NCI-H510A (cell line): ENCODE results near the gene CX3CL1.
"Not testable (repeated sequence)": the region's sequence is repeated elsewhere in the genome, so short reads cannot be mapped to it uniquely, and the experiment has no call there.

Experiments used
- DNase-seq: peaks from one replicate; lab custom pipeline; 2025; lab: John Stamatoyannopoulos, UW

Gene CX3CL1

DNA sequence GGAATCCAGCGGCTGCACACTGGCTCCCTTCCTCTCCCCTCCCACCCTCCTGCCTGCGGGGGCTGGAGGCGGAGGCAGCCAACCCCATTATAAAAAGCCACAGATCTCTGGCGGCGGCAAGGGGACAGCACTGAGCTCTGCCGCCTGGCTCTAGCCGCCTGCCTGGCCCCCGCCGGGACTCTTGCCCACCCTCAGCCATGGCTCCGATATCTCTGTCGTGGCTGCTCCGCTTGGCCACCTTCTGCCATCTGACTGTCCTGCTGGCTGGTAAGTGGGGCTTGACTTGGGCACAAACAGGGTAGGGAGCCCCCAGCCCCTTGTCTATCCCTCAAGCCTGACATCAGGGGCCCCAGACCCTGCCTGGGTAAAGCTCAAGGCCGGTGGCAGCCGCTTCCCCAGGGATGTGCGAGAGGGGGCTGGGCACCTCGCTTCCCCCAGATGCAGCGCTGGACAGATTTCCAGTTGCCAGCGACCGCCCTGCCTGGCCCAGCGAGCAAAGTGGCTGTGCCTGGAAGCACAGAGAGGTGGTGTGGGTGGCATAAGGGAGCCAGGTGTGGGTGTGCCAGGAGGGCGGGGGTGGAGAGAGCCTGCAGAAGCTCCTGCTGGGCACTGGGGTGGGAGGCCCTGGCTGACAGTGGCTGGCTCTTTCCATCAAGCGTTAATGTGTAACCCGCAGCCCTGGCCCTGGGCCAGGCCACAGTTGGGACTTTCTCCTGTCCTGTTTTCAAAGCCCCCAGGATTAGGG, at the start of gene CX3CL1:
CX3CL1 (plus strand) TSS at position 119 of the 745 bp plus-strand sequence; CDS start at position 198, 79 bp downstream.
- no peak for DNase-seq

GRCh38 chr16:57324749-57325148, 47.5 kb upstream of the CX3CL1 start:
- no peak for DNase-seq

DNA sequence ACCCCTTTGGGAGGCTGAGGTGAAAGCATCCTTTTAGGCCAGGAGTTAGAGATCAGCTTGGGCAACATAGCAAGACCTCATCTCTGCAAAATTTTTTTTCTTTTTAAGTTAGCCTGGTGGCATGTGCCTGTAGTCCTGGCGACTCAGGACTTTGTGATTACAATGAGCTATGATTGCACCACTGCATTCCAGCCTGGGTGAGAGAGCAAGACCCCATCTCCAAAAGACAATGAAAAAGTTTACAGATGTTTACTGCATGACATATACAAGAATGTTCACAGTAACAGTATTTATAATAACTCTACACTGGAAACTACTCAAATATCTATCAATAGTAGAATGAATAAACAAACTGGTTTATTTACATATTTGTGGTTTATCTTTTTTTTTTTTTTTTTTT, 46.8 kb upstream of the CX3CL1 start:
- no peak for DNase-seq

DNA sequence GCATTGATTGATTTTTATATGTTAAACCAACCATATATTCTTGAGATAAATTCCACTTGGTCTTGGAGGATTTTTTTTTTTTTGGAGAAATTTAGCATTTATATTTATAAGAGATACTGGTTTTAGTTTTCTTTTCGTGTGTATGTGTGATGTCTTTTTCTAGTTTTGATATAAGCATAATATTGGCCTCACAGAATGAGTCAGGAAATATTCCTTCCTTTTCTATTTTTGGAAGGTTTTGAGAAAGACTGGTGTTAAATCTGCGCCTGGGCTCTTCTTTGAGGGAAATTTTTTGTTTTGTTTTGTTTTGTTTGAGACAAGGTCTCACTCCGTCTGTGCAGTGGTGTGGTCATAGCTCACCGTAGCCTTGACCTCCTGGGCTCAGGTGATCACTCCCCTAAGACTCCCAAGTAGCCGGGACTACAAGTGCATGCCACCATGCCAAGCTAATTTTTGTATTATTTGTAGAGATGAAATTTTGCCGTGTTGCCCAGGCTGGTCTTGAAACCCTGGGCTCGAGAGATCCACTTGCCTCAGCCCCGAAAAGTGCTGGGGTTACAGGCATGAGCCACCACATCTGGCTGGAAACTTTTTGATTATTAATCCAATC, 42.5 kb upstream of the CX3CL1 start:
- no peak for DNase-seq

DNA sequence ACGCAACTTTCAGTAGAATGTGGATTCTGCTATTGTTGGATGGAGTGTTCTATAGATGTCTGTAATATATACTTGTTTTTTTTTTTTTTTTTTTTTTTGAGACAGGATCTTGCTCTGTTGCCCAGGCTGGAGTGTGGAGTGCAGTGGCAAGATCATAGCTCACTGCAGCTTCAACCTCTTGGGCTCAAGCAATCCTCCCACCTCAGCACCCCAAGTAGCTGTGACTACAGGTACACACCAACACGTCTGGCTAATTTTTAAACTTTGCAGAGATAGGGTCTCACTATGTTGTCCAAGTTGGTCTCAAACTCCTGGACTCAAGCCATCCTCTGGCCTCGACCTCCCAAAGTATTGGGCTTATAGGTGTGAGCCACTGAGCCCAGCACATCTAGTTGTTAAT, 40.9 kb upstream of the CX3CL1 start:
- DNase-seq, result no peak

GRCh38 chr16:57333402-57333801, 38.9 kb upstream of the CX3CL1 start:
- no peak for DNase-seq

DNA sequence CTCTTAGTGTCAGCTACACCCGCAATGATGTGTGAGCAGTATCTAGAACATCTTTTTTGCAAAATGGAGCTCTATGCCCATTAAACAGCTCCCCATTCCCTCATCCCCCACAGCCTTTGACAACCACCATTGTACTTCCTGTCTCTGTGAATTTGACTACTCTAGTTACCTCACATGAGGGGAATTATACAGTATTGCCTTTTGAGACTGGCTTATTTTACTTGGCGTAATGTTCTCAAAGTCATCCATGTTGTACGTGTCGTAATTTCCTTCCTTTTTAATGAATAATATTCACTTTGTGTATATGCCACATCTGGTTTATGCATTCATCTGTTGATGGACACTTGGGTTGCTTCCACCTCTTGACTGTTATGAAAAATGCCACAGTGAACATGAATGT, 36.9 kb upstream of the CX3CL1 start:
- no peak for DNase-seq

GRCh38 chr16:57341062-57341440, 31.2 kb upstream of the CX3CL1 start:
- DNase-seq, result no peak

DNA sequence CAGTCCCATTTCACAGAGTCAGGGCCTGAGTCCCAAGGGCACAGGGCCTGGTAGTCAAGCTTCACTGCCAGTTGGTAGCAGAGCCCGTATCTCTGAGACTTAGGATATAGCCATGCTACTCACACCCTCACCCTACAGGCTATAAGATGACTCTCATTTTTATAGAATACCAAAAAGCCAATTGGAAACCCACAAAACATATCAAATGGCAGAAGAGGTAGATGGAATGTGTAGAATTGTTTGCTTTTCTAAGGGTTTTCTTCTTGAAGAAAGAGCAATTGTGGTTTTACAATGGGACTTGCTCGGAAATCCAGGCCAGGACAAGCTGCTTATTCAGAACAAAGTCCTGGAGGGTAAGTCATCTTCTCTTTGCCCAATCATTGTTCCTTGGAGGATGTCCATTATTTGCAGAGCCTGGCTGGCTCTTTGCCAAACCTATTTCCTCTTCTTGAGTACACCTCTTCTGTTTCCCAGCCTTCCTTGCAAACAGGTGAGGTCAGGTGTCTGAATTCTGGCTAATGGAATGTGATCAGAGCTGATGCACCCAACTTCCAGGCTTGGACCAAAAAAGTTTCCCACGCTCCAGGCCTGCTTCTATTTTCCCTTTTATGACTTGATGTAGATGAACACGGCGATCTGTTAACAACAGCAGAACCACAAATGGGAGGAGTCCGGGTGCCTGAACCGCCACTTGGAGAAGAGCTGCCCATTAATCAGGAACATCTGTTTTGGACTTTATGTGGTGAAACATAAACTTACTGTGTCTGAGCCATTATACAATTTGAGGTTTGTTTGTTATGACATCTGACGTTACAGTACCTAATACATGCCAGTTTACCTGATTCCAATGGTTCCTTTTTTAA, 30.6 kb upstream of the CX3CL1 start:
- peak; percentile 7 for DNase-seq

GRCh38 chr16:57342606-57343005, 29.7 kb upstream of the CX3CL1 start:
- not testable (repeated sequence) for DNase-seq

GRCh38 chr16:57343221-57343620, 29.1 kb upstream of the CX3CL1 start:
- DNase-seq, result no peak

DNA sequence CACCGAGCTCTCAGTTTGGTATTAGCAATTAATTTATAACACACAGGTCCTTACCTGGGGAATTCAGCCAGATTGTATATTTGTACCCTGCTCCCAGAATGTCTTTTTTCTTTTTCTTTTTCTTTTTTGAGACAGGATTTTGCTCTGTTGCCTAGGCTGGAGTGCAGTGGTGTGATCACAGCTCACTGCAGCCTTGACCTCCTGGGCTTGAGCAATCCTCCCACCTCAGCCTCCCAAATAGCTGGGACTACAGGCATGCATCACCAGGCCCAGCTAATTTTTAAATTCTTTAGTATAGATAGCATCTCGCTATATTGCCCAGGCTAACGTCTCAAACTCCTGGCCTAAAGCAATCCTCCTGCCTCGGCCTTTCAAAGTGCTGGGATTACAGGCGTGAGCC, 28.2 kb upstream of the CX3CL1 start:
- not testable (repeated sequence) for DNase-seq

GRCh38 chr16:57345021-57345420, 27.3 kb upstream of the CX3CL1 start:
- DNase-seq, result no peak

GRCh38 chr16:57345666-57346204, 26.6 kb upstream of the CX3CL1 start:
- no peak for DNase-seq

DNA sequence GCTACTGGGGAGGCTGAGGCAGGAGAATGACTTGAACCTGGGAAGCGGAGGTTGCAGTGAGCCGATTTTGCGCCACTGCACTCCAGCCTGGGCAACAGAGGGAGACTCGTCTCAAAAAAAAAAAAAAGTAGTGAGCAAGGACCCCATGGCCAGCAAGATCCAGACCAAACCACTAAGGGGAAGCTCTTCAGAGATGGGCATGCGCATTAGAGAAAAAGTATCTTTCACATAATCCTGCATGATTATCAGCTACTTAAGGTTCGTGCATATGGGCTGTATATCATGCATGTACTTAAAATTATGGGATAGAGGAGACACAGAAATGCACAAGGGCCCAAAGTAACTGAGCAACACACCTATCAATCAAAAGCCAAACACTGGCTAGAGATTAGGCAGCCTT, 24.4 kb upstream of the CX3CL1 start:
- DNase-seq, result no peak

DNA sequence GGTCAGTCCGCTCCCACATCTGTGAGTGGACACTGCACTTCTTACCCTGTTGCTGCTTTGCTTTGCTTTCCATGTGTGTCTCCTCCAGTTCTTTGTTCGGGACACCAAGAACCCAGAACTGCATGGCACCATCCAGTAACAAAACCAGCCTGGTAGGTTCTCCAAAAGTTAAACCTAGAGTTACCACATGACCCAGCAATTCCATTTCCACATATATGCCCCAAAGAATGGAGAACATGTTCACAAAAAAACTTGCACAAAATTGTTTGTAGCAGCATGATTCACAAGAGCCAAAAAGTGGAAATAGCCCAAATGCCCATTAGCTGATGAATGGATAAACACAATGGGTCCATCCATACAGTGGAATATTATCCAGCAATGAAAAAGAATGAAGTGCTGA, 24.0 kb upstream of the CX3CL1 start:
- DNase-seq, result no peak

GRCh38 chr16:57349212-57350031, 22.9 kb upstream of the CX3CL1 start:
- no peak for DNase-seq

DNA sequence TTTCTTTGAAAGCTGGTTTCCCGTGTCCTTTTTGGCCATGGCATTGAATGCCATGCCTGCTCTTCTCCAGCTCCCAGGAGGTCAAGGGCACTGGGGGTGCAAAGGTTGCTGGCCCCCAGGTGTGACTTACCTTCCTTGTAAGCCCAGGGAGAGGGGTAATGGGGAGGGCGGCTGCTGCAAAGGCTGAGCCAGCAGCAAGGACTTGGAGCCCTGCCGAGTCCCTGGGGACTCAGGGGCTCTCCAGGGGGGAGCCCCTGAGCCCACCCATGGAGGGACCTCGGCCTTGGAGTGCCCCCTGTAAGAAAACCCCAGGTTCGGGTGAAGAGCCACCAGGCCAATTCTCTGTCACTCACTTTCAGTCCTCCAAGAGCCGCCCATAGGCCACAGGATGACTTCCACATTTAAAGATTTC, 19.6 kb upstream of the CX3CL1 start:
- DNase-seq, result no peak

- DNase-seq, result no peak
Measured at GRCh38 chr16:57354311-57354710, 18.0 kb upstream of the CX3CL1 start.

DNA sequence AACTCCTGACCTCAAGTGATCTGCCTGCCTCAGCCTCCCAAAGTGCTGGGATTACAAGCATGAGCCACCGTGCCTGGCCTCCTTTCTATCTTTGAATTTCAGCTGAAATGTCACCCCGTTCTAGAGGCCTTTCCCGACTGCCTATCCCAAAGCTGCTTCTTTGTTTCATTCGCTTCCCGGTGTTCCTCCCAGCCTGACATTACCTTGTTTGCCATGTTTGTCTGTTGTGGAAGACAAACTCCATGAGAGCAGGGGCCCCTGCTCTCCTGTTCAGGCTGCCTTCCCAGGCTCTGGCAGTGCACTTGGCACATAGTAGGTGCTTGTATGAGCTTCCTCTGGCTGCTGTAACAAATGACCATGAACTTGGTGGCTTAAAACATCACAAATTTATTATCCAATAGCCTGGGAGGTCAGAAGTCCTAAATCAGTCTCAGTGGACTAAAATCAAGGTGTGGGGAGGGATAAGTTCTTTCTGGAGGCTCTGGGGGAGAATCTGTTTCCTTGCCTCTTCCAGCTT, 16.3 kb upstream of the CX3CL1 start:
- DNase-seq, result no peak

DNA sequence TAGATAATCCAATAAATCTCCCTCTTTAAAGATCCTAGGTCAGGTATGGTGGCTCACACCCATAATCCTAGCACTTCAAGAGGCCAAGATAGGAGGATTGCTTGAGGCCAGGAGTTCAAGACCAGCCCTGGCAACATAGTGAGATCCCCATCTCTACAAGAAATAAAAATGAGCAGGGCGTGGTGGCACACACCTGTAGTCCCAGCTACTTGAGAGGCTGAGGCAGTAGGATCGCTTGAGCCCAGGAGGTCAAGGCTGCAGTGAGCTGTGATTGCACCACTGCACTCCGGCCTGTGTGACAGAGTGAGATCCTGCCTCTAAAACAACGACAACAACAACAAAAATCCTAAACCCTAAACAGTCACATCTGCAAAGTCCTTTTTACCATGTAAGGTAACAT, 15.7 kb upstream of the CX3CL1 start:
- DNase-seq, result no peak
